ENCODE measurements around the gene KNDC1. TPM values are rescaled to one million over a fixed set of nuclear protein-coding genes. Genes with fewer than 3 reads are reported as not detected.

KNDC1 gene
- total RNA-seq, 1 experiment from 2014 or later: 15.7 TPM

DNA sequence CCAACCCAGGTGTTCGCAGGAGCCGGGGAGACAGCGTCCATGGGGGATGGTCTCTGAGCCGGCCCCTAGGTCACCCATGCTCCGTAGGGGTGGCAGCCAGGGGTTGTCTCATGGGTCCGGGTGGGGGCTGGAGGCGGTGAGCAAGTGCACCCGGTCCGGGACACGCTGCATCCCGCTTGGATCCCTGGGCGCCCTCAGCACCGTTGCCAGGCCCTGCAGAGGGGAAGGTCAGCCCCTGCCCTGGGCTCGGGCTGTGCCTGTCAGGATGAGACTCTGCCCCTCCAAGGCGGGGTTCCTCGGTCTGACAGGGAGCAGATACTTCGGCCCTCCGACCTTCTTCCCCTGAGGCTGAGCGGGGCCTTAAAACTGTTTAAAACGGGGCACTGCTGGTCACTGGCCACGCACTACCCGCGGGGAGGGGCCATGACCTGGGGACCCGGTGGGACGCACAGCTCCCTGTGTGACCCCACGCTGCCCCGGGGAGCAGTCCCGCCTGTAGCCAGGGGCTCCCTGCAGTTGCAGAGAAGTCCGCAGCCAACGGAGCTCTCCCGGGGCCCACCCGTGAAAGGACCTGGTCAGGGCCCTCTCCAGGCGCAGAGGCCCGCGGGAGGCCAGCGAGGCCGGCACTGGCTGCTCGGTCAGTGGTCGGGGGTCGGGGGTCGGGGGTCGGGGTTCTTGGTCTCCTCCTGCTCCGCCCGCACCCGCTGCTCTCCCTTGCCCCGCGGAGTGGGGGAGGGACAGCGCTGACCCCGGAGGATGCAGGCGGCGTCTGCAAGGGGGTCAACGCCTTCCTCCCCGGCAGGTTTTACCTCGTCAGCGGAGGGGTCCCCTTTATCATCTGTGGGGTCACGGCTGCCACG, 33.4 kb upstream of the KNDC1 start:
- no peak overlapping the region for H2BK5ac ChIP-seq (ENCODE audit: insufficient read length, low read length)
- H3K18ac ChIP-seq (ENCODE audit: insufficient read length, low read depth, low read length): no peak overlapping the region
- H3K23me2 ChIP-seq (ENCODE audit: insufficient read length, low read depth, low read length, poor library complexity, severe bottlenecking): no peaks in the 10 kb centered on the region
- H3K27ac ChIP-seq (ENCODE audit: insufficient read length, low read depth, low read length): no peak overlapping the region
- Mint-ChIP-seq H3K9me3 (peaks cover 0 to 7% of the 10 kb centered on the region in 2 experiments; a peak in 2 of 5 replicates), H3K36me3 (ENCODE audit: insufficient read depth in 1 of 3, low read depth in 3 of 3) (no peaks in the 10 kb centered on the region; a peak in 1 of 7 replicates), H3K4me1 (peaks cover 0 to 2% of the 10 kb centered on the region in 2 experiments; a peak in 1 of 4 replicates), H3K4me3 (no peak overlapping the region), H3K27ac (no peak overlapping the region), H3K27me3 (ENCODE audit: low read depth) (peaks cover 8% of the 10 kb centered on the region)
- H2BK15ac ChIP-seq (ENCODE audit: low read depth, low read length): no peak overlapping the region
- no peaks in the 10 kb centered on the region for H3K79me2 ChIP-seq (ENCODE audit: insufficient read depth, low read length)
- no peaks in the 10 kb centered on the region for H4K20me1 ChIP-seq (ENCODE audit: control insufficient read depth, insufficient read depth, insufficient read length)
- no peak overlapping the region for H3K23ac ChIP-seq (ENCODE audit: insufficient read length, low read depth, low read length)
- no peak overlapping the region for H3K9ac ChIP-seq (ENCODE audit: extremely low read depth, insufficient read length, low read length)
- H2AK5ac ChIP-seq (ENCODE audit: insufficient read length, low read length): no peak overlapping the region
- no peaks in the 10 kb centered on the region for H3K79me1 ChIP-seq (ENCODE audit: insufficient read depth, low read depth, low read length, poor library complexity, severe bottlenecking)
- H3K9me3 ChIP-seq (ENCODE audit: control insufficient read depth, low read depth, low read length): no peaks in the 10 kb centered on the region
- no peak overlapping the region for H3K4me2 ChIP-seq (ENCODE audit: insufficient read depth, insufficient read length, low read length)
- no peak overlapping the region for H3K56ac ChIP-seq (ENCODE audit: insufficient read length, low read depth, low read length)
- H3T11ph ChIP-seq (ENCODE audit: low read length): no peak overlapping the region
- peak overlapping the region; percentile 7; the same call in 1 of the 2 replicates for H3K14ac ChIP-seq (ENCODE audit: insufficient read depth, low read length)
- no peak overlapping the region for H4K8ac ChIP-seq (replicated peaks; ENCODE audit: insufficient read length, low read depth, low read length)
- H2BK12ac ChIP-seq (ENCODE audit: insufficient read length, low read depth, low read length): no peak overlapping the region
- no peak overlapping the region for H2BK120ac ChIP-seq (ENCODE audit: low read depth, low read length, poor library complexity, severe bottlenecking)
- no peaks in the 10 kb centered on the region for H3K27me3 ChIP-seq (ENCODE audit: insufficient read depth, low read length)
- H4K5ac ChIP-seq (ENCODE audit: insufficient read length, low read depth, low read length): no peak overlapping the region
- no peaks in the 10 kb centered on the region for H3K4me1 ChIP-seq (ENCODE audit: insufficient read depth, low read length)
- TF ChIP-seq, protein P1, sequence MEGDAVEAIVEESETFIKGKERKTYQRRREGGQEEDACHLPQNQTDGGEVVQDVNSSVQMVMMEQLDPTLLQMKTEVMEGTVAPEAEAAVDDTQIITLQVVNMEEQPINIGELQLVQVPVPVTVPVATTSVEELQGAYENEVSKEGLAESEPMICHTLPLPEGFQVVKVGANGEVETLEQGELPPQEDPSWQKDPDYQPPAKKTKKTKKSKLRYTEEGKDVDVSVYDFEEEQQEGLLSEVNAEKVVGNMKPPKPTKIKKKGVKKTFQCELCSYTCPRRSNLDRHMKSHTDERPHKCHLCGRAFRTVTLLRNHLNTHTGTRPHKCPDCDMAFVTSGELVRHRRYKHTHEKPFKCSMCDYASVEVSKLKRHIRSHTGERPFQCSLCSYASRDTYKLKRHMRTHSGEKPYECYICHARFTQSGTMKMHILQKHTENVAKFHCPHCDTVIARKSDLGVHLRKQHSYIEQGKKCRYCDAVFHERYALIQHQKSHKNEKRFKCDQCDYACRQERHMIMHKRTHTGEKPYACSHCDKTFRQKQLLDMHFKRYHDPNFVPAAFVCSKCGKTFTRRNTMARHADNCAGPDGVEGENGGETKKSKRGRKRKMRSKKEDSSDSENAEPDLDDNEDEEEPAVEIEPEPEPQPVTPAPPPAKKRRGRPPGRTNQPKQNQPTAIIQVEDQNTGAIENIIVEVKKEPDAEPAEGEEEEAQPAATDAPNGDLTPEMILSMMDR (conservative IDR thresholded peaks at IDR 0.05): no peak
- H3K4ac ChIP-seq (ENCODE audit: low read depth, low read length): no peak overlapping the region
- no peak overlapping the region for H4K91ac ChIP-seq (ENCODE audit: insufficient read length, low read depth, low read length)
- H2BK20ac ChIP-seq (ENCODE audit: low read depth, low read length, poor library complexity, severe bottlenecking): no peak overlapping the region
- no CpG with 5 or more reads among the region's 57 CpGs for WGBS (ENCODE audit: extremely low coverage, insufficient read length, low lambda C conversion rate)
- DNase-seq: no peak
- H2AFZ ChIP-seq (ENCODE audit: low read length): no peak overlapping the region

Data from H9 (cell line).